GM21447 (cell line): ENCODE results near the gene FBXO42.

Source experiments
- ATAC-seq: cut with Tn5 transposase; IDR thresholded peaks from one replicate; pipeline ENCODE4 v1.9.1; 2021; ENCODE audit not compliant: unreplicated experiment

The FBXO42 gene

GRCh38 chr1:16351994-16352841 lies at the start of gene FBXO42:
TSS of gene FBXO42 (minus strand) at chr1:16352480. CDS start at chr1:16315418, 37,062 bp downstream.
- ATAC-seq = peak; percentile 82

- no peak for ATAC-seq
These were observed 46.2 kb upstream of the FBXO42 start for GRCh38 chr1:16398371-16398953.

GRCh38 chr1:16397120-16397519 lies 44.8 kb upstream of the FBXO42 start:
- ATAC-seq = no peak

- no peak for ATAC-seq
These were observed 44.3 kb upstream of the FBXO42 start for GRCh38 chr1:16396591-16396990.

- no peak for ATAC-seq
These were observed 42.7 kb upstream of the FBXO42 start for GRCh38 chr1:16394977-16395376.

- ATAC-seq = no peak
These were observed 41.6 kb upstream of the FBXO42 start for GRCh38 chr1:16393570-16394521.

- no peak for ATAC-seq
These were observed 40.7 kb upstream of the FBXO42 start for GRCh38 chr1:16392740-16393569.

- no peak for ATAC-seq
These were observed 39.1 kb upstream of the FBXO42 start for GRCh38 chr1:16391411-16391810.

GRCh38 chr1:16387201-16388188 lies 35.2 kb upstream of the FBXO42 start:
- ATAC-seq = no peak

- no peak for ATAC-seq
These were observed 34.3 kb upstream of the FBXO42 start for GRCh38 chr1:16386454-16387113.

- no peak for ATAC-seq
These were observed 33.6 kb upstream of the FBXO42 start for GRCh38 chr1:16385659-16386453.

- ATAC-seq = no peak
These were observed 31.6 kb upstream of the FBXO42 start for GRCh38 chr1:16383888-16384287.

- no peak for ATAC-seq
These were observed 28.6 kb upstream of the FBXO42 start for GRCh38 chr1:16380868-16381267.

- ATAC-seq = no peak
These were observed 26.2 kb upstream of the FBXO42 start for GRCh38 chr1:16378443-16378842.

GRCh38 chr1:16376971-16377370 lies 24.7 kb upstream of the FBXO42 start:
- ATAC-seq = no peak

- no peak for ATAC-seq
These were observed 23.5 kb upstream of the FBXO42 start for GRCh38 chr1:16375521-16376340.

- no peak for ATAC-seq
These were observed 22.0 kb upstream of the FBXO42 start for GRCh38 chr1:16374266-16374665.
